ENCODE results near the gene HTR6.

Gene HTR6

DNA sequence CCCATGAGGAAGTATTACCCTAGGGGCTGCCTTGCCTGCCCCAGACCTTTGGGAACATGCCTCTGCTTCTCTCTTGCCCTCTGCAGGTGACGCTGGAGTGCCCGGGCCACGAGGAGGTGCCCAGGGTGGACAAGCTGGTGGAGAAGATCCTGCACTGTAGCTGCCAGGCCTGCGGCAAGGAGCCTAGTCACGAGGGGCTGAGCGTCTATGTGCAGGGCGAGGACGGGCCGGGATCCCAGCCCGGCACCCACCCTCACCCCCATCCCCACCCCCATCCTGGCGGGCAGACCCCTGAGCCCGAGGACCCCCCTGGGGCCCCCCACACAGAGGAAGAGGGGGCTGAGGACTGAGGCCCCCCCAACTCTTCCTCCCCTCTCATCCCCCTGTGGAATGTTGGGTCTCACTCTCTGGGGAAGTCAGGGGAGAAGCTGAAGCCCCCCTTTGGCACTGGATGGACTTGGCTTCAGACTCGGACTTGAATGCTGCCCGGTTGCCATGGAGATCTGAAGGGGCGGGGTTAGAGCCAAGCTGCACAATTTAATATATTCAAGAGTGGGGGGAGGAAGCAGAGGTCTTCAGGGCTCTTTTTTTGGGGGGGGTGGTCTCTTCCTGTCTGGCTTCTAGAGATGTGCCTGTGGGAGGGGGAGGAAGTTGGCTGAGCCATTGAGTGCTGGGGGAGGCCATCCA lies 7.8 kb upstream of the HTR6 start:
- DNase-seq (ENCODE audit: low read depth in 2 of 2) = no peak

DNA sequence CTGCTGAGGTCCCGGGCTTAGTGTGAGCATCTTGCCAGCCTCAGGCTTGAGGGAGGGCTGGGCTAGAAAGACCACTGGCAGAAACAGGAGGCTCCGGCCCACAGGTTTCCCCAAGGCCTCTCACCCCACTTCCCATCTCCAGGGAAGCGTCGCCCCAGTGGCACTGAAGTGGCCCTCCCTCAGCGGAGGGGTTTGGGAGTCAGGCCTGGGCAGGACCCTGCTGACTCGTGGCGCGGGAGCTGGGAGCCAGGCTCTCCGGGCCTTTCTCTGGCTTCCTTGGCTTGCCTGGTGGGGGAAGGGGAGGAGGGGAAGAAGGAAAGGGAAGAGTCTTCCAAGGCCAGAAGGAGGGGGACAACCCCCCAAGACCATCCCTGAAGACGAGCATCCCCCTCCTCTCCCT lies 7.2 kb upstream of the HTR6 start:
- no peak for DNase-seq (ENCODE audit: low read depth in 2 of 2)

- no peak for DNase-seq (ENCODE audit: low read depth in 2 of 2)
Observed at GRCh38 chr1:19658186-19658585, 6.5 kb upstream of the HTR6 start.

GRCh38 chr1:19661721-19662228 lies 2.9 kb upstream of the HTR6 start:
- no peak for DNase-seq (ENCODE audit: low read depth in 2 of 2)

GRCh38 chr1:19662313-19662712 lies 2.4 kb upstream of the HTR6 start:
- DNase-seq (ENCODE audit: low read depth in 2 of 2) = no peak

DNA sequence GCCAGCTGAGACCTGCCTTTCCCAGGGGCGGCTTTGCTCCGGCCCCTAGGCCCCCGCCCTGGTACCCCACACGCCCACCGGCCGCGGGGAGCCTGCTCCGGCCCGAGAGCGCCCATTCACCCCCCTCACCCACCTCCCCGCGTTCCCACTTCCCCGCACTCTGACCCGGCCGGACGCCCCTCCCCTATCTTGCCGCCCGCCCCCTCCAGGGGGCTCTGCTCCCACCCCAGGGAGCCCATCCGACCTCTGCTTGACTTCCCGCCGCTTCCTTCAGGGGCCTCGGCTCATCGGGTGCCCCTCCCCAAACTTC lies 466 bp downstream of the HTR6 start:
- DNase-seq (ENCODE audit: low read depth in 2 of 2) = no peak

DNA sequence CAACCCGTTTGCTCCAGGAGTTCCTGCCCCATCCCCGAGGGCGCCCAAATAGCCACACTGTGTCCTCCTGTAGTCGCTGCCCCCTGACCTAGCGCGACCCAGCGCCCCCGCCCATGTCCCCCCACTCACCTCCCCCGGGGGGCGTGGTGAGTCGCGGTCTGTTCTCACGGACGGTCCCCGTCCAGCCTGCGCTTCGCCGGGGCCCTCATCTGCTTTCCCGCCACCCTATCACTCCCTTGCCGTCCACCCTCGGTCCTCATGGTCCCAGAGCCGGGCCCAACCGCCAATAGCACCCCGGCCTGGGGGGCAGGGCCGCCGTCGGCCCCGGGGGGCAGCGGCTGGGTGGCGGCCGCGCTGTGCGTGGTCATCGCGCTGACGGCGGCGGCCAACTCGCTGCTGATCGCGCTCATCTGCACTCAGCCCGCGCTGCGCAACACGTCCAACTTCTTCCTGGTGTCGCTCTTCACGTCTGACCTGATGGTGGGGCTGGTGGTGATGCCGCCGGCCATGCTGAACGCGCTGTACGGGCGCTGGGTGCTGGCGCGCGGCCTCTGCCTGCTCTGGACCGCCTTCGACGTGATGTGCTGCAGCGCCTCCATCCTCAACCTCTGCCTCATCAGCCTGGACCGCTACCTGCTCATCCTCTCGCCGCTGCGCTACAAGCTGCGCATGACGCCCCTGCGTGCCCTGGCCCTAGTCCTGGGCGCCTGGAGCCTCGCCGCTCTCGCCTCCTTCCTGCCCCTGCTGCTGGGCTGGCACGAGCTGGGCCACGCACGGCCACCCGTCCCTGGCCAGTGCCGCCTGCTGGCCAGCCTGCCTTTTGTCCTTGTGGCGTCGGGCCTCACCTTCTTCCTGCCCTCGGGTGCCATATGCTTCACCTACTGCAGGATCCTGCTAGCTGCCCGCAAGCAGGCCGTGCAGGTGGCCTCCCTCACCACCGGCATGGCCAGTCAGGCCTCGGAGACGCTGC lies 1.1 kb downstream of the HTR6 start:
- DNase-seq (ENCODE audit: low read depth in 2 of 2) = no peak

- DNase-seq (ENCODE audit: low read depth in 2 of 2) = no peak
Observed at GRCh38 chr1:19668888-19669287, 4.2 kb downstream of the HTR6 start.

DNA sequence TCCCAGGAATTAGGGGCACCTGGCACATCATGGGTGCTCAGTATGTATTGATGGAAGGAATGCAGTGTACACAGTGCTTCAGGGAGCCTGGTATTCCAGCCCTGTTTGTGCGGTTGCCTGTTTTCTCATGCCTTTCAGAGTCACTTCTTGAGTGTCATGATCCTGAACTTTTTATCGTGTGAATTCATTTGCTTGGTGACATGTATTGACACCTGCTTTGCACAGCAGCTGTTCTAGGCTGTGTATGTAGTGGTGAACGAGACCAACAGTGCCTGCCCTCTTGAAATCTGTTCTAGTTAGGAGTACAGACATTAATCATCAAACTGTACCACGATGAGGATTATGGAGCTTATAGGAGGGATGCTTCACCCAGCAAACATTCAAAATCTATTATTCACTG lies 6.1 kb downstream of the HTR6 start:
- no peak for DNase-seq (ENCODE audit: low read depth in 2 of 2)

DNA sequence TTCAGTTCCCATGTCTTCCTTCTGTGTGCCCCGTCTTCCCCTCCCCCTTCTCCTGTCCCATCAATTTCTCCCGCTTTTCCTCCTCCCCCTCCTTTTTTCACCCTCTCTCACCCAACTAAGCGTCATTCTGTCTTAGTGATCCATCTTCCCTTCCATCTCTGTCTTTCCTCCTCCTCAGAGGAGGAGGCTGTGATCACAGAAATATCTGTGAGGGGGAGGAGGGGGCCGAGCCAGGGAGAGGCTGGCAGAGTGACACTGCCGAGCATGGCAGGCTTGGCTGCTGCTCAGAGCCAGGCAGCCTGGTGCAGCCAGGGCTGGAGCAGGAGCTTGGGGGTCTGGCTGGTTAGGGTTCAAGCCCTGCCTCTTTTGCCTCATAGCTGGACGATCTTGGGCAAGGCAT lies 7.6 kb downstream of the HTR6 start:
- DNase-seq (ENCODE audit: low read depth in 2 of 2) = no peak

DNA sequence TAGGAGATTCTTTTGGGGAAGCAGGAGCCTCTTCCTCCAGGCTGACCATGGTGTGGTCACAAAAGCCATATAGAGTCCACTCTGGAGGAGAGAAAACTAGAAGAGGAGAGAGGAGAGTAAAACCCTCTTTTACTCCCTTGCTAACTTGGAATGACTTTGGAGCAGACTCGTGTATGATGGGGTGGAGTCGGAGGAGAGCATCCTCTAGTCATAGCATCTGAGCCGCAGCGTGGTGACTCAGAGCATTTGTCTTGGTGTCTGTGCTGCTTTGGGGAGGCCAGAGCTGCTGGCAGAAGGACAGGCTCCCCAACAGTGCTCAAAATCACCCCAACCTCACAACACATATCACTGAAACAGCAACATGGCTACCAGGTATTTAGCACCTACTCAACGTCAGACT lies 11.1 kb downstream of the HTR6 start:
- no peak for DNase-seq (ENCODE audit: low read depth in 2 of 2)

- no peak for DNase-seq (ENCODE audit: low read depth in 2 of 2)
Observed at GRCh38 chr1:19676438-19676922, 11.8 kb downstream of the HTR6 start.

- no peak for DNase-seq (ENCODE audit: low read depth in 2 of 2)
Observed at GRCh38 chr1:19678493-19678892, 13.8 kb downstream of the HTR6 start.

DNA sequence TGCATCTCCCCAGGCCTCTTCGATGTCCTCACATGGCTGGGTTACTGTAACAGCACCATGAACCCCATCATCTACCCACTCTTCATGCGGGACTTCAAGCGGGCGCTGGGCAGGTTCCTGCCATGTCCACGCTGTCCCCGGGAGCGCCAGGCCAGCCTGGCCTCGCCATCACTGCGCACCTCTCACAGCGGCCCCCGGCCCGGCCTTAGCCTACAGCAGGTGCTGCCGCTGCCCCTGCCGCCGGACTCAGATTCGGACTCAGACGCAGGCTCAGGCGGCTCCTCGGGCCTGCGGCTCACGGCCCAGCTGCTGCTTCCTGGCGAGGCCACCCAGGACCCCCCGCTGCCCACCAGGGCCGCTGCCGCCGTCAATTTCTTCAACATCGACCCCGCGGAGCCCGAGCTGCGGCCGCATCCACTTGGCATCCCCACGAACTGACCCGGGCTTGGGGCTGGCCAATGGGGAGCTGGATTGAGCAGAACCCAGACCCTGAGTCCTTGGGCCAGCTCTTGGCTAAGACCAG lies 14.3 kb downstream of the HTR6 start:
- DNase-seq (ENCODE audit: low read depth in 2 of 2) = no peak

DNA sequence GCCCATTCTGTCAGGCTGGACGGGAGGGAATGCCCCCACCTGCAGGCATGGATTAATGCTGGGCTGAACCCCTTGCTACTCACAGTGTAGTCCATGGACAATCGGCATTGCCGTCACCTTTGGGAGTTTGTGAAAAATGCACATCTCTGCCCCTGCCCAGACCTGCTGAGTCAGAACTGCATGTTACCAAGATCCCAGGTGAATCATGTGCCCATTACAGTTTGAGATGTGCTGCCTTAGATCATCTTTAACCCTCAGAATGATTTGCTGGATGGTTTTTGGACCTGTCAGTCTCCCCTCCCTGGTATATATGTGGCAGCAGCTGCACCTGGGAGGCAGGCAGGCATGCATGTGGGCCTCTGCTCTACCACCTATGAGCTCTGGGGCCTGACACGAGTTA lies 15.0 kb downstream of the HTR6 start:
- no peak for DNase-seq (ENCODE audit: low read depth in 2 of 2)

DNA sequence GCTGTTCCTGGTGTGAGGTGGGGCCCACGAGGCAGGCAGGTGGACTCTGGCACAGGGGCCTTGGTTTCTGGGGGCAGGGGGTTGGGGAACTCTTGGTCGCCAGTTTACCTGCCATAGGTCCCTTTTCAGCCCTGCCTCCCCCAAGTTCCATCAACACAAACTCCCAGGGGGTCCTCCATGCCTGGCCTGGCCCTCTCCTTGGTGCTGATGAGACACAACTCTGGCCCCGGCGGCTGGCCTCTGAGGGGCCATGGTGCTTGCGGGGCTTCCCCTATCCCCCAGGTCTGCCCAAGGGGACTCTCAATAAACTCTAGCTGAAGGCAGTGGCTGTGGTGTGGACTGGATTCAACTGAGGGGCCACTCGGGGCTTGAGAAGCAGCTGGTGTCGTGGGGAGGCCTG lies 16.0 kb downstream of the HTR6 start:
- DNase-seq (ENCODE audit: low read depth in 2 of 2) = no peak

DNA sequence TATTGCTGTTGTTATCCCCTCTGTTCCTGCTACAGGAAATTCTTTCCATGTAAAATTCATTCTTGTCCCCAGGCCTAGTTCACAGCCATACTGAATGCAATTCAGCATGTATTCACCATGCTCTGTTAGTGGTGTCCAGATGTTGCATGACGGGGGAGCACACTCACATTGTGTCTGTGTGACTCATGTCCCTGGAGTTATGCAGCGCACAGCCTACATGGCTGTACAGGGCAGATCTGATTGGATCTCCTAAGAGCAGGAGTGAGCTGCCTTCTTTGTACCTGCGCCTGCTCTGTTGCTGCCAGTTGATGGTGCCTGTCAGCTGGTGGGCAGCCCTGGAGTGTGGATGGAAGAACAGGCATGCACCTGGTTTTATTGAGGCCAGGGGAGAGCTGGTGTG lies 17.6 kb downstream of the HTR6 start:
- no peak for DNase-seq (ENCODE audit: low read depth in 2 of 2)

GRCh38 chr1:19682901-19683300 lies 18.2 kb downstream of the HTR6 start:
- no peak for DNase-seq (ENCODE audit: low read depth in 2 of 2)

- DNase-seq (ENCODE audit: low read depth in 2 of 2) = no peak
Observed at GRCh38 chr1:19683351-19683750, 18.7 kb downstream of the HTR6 start.

GRCh38 chr1:19684677-19685076 lies 20.0 kb downstream of the HTR6 start:
- no peak for DNase-seq (ENCODE audit: low read depth in 2 of 2)

- no peak for DNase-seq (ENCODE audit: low read depth in 2 of 2)
Observed at GRCh38 chr1:19685994-19686393, 21.3 kb downstream of the HTR6 start.

DNA sequence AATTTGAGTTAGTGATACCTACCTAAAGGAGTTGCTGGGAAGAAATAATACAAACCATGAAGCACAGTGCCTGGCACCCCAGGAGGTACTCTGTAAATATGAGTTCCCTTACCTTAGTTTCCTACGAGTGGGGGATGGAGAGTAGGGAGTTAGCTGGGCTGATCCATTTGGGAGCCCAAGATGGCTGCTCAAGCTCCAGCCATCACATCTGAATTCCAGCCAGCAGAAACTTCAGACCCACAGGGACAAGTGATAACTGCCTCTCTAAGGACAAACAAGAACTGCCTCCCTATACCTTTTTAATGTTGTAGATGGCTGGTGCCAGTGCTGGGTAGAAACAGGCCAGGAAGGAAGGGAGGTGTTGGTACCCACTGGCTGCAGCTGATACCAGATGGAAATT lies 22.7 kb downstream of the HTR6 start:
- DNase-seq (ENCODE audit: low read depth in 2 of 2) = no peak

All from stimulated activated CD8-positive, alpha-beta memory T cell treated with anti-CD3 and anti-CD28 coated beads, Interleukin-7, amount 100 ng/mL, for 4 hours (primary cell).